Naive thymus-derived CD4-positive, alpha-beta T cell (primary cell): ENCODE data around the gene NR1H3. TPM values are rescaled to one million over a fixed set of nuclear protein-coding genes. Genes with fewer than 3 reads are reported as not detected.

Source experiments
- ATAC-seq: fragments of 150-1000 bp; cut with Tn5 transposase; 2 replicates; pipeline ENCODE4 v1.10.0; 2021; ENCODE audit warnings: mild to moderate bottlenecking, moderate library complexity
- CTCF ChIA-PET: fragments of 350-600 bp; sonication (Branson Sonifier 250); formaldehyde crosslinking; loops from one replicate; lab custom pipeline; 2021; ENCODE audit warnings: antibody characterized with exemption; lab: Charles Lee
- POLR2A ChIA-PET: fragments of 350-600 bp; sonication (Branson Sonifier 250); formaldehyde crosslinking; loops from one replicate; lab custom pipeline; 2021; ENCODE audit warnings: antibody characterized with exemption, inconsistent platforms; lab: Charles Lee
- DNase-seq, 9 donors: peaks; one replicate each; pipeline versions ENCODE4 v3.0.0 to v3.0.0-alpha.2; 2020 to 2022; ENCODE audit warnings: mixed read lengths in 1 of 9
- H3K27ac ChIP-seq: one replicate; pipeline ENCODE4 v1.7.0; 2013; ENCODE audit warnings: mild to moderate bottlenecking, low read depth, low read length, moderate library complexity
- H3K27me3 ChIP-seq, 2 donors: one replicate each; pipeline ENCODE4 v1.7.0; 2013; ENCODE audit warnings: low read length in 2 of 2, mild to moderate bottlenecking in 2 of 2, moderate library complexity in 2 of 2; ENCODE audit not compliant: control insufficient read depth in 2 of 2, insufficient read depth in 2 of 2
- H3K36me3 ChIP-seq, 3 experiments: 1 replicate in 2 of 3; 2 replicates in 1 of 3; pipeline ENCODE4 v1.7.0; 2013; ENCODE audit warnings: low read length in 3 of 3, mild to moderate bottlenecking in 3 of 3, moderate library complexity in 1 of 3; ENCODE audit not compliant: insufficient read depth in 3 of 3, control insufficient read depth in 2 of 3
- H3K4me1 ChIP-seq, 2 donors: one replicate each; pipeline ENCODE4 v1.7.0; 2013; ENCODE audit warnings: low read length in 2 of 2, mild to moderate bottlenecking in 2 of 2, moderate library complexity in 1 of 2; ENCODE audit not compliant: control insufficient read depth in 2 of 2, insufficient read depth in 2 of 2
- H3K4me3 ChIP-seq: 2 replicates; pipeline ENCODE4 v1.7.0; 2013; ENCODE audit warnings: mild to moderate bottlenecking, low read length
- H3K9me3 ChIP-seq, 3 experiments: 1 replicate in 2 of 3; 2 replicates in 1 of 3; pipeline ENCODE4 v1.7.0; 2013; ENCODE audit warnings: low read length in 3 of 3; ENCODE audit not compliant: control insufficient read depth in 2 of 3
- H3K27ac Mint-ChIP-seq, 9 donors: one replicate each; pipeline ENCODE4 v1.8.0; 2020 to 2022; ENCODE audit warnings: mixed read lengths in 9 of 9, mild to moderate bottlenecking in 8 of 9, moderate library complexity in 5 of 9, inconsistent platforms in 2 of 9
- H3K27me3 Mint-ChIP-seq, 5 donors: one replicate each; pipeline ENCODE4 v1.8.0; 2021 to 2022; ENCODE audit warnings: mixed read lengths in 5 of 5, mild to moderate bottlenecking in 1 of 5
- H3K36me3 Mint-ChIP-seq, 5 donors: one replicate each; pipeline ENCODE4 v1.8.0; 2020 to 2022; ENCODE audit warnings: mixed read lengths in 5 of 5, mild to moderate bottlenecking in 3 of 5, inconsistent platforms in 1 of 5
- H3K4me1 Mint-ChIP-seq, 7 donors: one replicate each; pipeline ENCODE4 v1.8.0; 2020 to 2022; ENCODE audit warnings: mixed read lengths in 7 of 7, mild to moderate bottlenecking in 3 of 7, inconsistent platforms in 1 of 7
- H3K4me3 Mint-ChIP-seq, 10 donors: one replicate each; pipeline ENCODE4 v1.8.0; 2020 to 2022; ENCODE audit warnings: mild to moderate bottlenecking in 10 of 10, mixed read lengths in 10 of 10, moderate library complexity in 6 of 10, inconsistent platforms in 2 of 10
- H3K9me3 Mint-ChIP-seq, 11 donors: one replicate each; pipeline ENCODE4 v1.8.0; 2020 to 2022; ENCODE audit warnings: mixed read lengths in 11 of 11, mild to moderate bottlenecking in 4 of 11, inconsistent platforms in 1 of 11, moderate library complexity in 1 of 11
- intact Hi-C, 2 donors: fragments of 100-400 bp; cut with micrococcal nuclease; formaldehyde crosslinking; loops; one replicate each; pipeline ENCODE4 v1.15.1; 2023
- polyA plus RNA-seq, 2 donors: library from polyadenylated mRNA; unstranded; fragments of 300-500 nt; fragmentation: Illumina TruSeq; gene quantifications; one replicate each; pipeline ENCODE4 v1.2.3, GENCODE V29; 2021
- total RNA-seq, 6 experiments: library from RNA in 5 of 6; stranded (reverse) in 5 of 6; gene quantifications; 1 replicate in 5 of 6; 2 replicates in 1 of 6; pipeline ENCODE4 v1.2.3 and lab custom pipeline; 2021 to 2026

Gene NR1H3
- total and polyA plus RNA-seq, 7 experiments from 2014 or later: 3.7 to 19.4 (median 8.3) TPM

DNA sequence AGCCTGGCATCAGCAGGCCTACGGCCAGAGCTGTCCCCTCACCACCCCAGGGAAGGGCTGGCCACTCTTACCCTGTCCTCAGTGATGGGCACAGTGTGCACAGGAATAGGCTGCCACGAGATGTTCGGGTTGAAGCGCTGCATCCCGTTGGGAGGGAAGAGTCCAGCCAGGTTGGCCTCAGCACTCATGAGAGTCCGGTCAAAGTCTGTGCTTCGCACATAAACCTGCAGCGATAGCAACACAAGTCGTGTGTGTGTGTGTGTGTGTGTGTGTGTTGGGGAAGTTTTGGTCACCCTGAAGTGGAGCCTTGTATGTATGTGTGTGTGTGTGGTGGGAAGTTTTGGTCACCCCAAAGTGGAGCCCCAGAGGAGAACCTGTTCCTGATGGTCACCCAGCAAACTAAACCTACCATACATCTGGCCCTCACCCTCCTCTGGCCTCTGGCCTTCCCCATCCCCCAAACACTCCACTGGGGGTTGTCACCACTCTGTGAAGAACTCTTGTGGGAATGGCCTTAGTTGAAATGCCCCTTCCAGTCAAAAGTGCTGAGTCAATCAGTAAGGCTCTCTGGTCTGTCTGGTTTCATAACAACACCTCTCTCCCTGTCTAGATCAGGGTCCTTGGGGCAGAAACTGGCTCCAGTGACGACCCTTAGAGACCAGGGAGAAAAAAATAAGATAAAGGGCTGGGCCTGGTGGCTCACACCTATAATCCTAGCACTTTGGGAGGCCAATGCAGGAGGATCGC, 12.0 kb upstream of the NR1H3 start:
- intact Hi-C loops: no loop called here
- POLR2A ChIA-PET: interaction anchor here (0.9 to 4.1 kb wide), 6 partner anchors 11 to 334 kb away, joined by 3 to 63 read pairs (median 4); partner anchors contain the start of gene DDB2

DNA sequence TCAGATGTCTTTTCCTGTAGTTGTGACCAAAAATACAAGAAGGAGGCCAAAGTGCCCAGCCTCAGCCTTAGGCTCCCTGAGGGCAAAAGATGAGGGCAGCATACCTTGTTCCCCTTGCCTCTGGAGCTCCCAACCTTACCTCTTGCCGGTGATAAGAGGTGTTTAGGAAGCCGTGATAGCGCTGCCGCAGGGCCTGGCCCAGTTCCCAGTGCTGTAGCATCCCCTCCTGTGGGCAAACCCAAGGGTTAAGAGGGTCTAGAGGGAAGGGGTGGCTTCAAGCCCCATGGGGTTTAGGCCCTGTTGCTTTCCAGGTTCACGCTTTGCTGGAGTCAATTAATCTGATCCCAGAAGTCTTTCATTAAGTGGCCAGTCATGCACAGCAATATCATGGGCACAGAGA, 10.3 kb upstream of the NR1H3 start:
- Histone ChIP-seq H3K9me3 (no peaks in the 10 kb centered on the region), H3K27ac (no peak overlapping the region), H3K4me3 (peak overlapping the region; percentile 93), H3K27me3 (no peaks in the 10 kb centered on the region), H3K36me3 (peaks cover 0 to 40% (median 2%) of the 10 kb centered on the region in 3 experiments), H3K4me1 (peaks cover 11 to 15% of the 10 kb centered on the region in 2 donors)
- ChIA-PET CTCF (interaction anchor here (0.6 to 3.5 kb wide), 6 partner anchors 12 to 736 kb away, joined by 3 to 15 read pairs (median 10); partner anchors contain the start of gene DDB2), POLR2A (interaction anchor here (0.8 to 4.1 kb wide), 12 partner anchors 8 to 178 kb away, joined by 3 to 63 read pairs (median 10); partner anchors contain the start of genes ARFGAP2, DDB2, MADD and PSMC3)
- no peaks in the 10 kb centered on the region for H3K27me3 Mint-ChIP-seq
- H3K36me3 Mint-ChIP-seq: peaks cover 0 to 12% (median 4%) of the 10 kb centered on the region in 5 donors
- ATAC-seq: no peak
- H3K4me1 Mint-ChIP-seq: peaks cover 13 to 39% (median 29%) of the 10 kb centered on the region in 7 donors
- H3K4me3 Mint-ChIP-seq: peak overlapping the region; percentile 93 to 100 (median 98)
- H3K27ac Mint-ChIP-seq: peak overlapping the region in 6 of 9 donors; percentile 51 to 100 (median 97)
- H3K9me3 Mint-ChIP-seq: no peaks in the 10 kb centered on the region
- intact Hi-C loops: no loop called here
- DNase-seq: no peak

More for the DNA sequence above, 12.0 kb upstream of the NR1H3 start:
- DNase-seq: no peak
- Histone ChIP-seq H3K27ac (no peak overlapping the region), H3K4me3 (no peak overlapping the region), H3K4me1 (peaks cover 11 to 15% of the 10 kb centered on the region in 2 donors), H3K36me3 (peaks cover 0 to 56% (median 12%) of the 10 kb centered on the region in 3 experiments), H3K27me3 (no peaks in the 10 kb centered on the region), H3K9me3 (no peaks in the 10 kb centered on the region)
- Mint-ChIP-seq H3K36me3 (peaks cover 12 to 26% (median 18%) of the 10 kb centered on the region in 5 donors), H3K27ac (peak overlapping the region in 2 of 9 donors; percentile 29 to 31), H3K9me3 (no peaks in the 10 kb centered on the region), H3K4me1 (peaks cover 13 to 39% (median 29%) of the 10 kb centered on the region in 7 donors), H3K4me3 (peak overlapping the region in 1 of 10 donors; percentile 26), H3K27me3 (no peaks in the 10 kb centered on the region)
- CTCF ChIA-PET: interaction anchor here (0.6 to 3.5 kb wide), 2 partner anchors 8 to 31 kb away, joined by 3 to 15 read pairs; partner anchors contain the start of gene DDB2
- no peak for ATAC-seq

DNA sequence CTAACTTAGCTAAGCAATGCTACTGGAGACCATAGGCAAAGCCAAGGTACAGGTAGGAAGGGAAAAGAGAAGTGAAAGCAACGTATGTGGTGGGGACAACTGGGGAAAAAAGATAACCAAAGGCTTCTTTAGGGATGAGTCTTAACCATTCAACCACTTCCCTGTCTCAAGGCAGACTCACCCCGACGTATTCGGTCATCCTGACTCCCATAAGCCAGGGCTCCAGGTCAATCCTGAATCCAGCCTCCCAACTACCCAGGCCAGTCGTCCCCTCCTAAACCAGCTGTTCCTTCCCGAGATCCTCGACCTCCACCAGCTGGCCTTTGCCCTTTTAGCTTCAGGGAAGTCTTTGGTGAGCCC, 9.5 kb upstream of the NR1H3 start:
- no peaks in the 10 kb centered on the region for H3K27me3 ChIP-seq
- peak; percentile 5 for ATAC-seq

DNA sequence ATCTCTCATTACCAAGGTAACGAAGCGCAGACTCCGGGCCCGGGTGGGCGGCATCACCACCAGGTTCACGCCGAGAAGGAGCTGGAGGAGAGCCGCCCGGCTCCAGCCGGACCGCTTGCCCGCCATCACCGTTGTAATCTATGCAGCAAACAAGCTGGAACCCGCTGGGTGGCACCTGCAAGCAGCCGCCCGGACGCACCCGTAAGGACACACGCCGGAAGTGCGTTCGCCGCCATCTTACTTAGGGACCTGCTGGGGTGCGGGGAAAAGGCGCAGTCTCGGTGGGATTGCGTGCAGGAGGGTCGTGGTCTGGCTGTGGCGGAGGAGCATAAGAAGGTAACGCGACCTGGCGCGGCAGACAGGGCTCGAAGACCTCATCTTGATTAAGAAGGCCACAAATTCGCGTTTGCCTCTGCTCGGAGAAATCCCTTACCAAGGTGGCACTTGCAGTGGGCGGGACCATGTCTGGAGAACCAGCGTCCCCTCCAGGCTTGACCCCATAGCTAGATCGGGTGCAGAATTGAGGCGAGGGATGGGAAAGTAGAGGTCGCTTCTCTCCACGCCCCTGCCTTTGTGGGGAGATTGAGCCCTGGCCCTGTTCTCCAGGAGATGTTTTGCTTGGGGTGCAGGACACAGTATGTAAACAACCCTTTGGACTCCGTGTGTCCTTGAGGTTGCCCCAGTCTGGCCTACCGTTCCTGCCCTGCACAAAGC, 9.0 kb upstream of the NR1H3 start, which contains the start of gene ACP2:
TSS of gene ACP2 (minus strand) at position 151 of the 714 bp plus-strand sequence. CDS start at position 126, 25 bp downstream.
- Histone ChIP-seq H3K27me3 (no peaks in the 10 kb centered on the region), H3K9me3 (no peaks in the 10 kb centered on the region), H3K4me3 (peak within 1 kb of the TSS; percentile 93), H3K4me1 (peaks cover 11 to 15% of the 10 kb centered on the region in 2 donors), H3K36me3 (peaks cover 0 to 27% (median 0%) of the 10 kb centered on the region in 3 experiments), H3K27ac (peak within 1 kb of the TSS; percentile 87)
- H3K4me3 Mint-ChIP-seq: peak within 1 kb of the TSS; percentile 93 to 100 (median 98)
- H3K36me3 Mint-ChIP-seq: peaks cover 0 to 6% (median 0%) of the 10 kb centered on the region in 5 donors
- no peaks in the 10 kb centered on the region for H3K9me3 Mint-ChIP-seq
- ChIA-PET CTCF (interaction anchor here (0.8 to 3.5 kb wide), 10 partner anchors 11 to 71 kb away, joined by 3 to 15 read pairs (median 5); partner anchors contain the start of gene DDB2), POLR2A (interaction anchor here (0.6 to 4.1 kb wide), 22 partner anchors 9 to 910 kb away, joined by 3 to 63 read pairs (median 3); partner anchors contain the start of genes ARFGAP2, ARHGAP1, CSTPP1 and DDB2)
- peaks cover 13 to 39% (median 29%) of the 10 kb centered on the region in 7 donors for H3K4me1 Mint-ChIP-seq
- DNase-seq: peak; percentile 83 to 91 (median 86)
- intact Hi-C loops: loop anchor here (1.0 to 2.0 kb wide), 13 partner anchors 10 to 548 kb away; partner anchors contain the start of genes NDUFS3 (in 2 of the 2), ARHGAP1 (in 1 of the 2), CELF1 (in 1 of the 2) and CSTPP1 (in 1 of the 2)
- ATAC-seq: peak; percentile 99
- H3K27me3 Mint-ChIP-seq: no peaks in the 10 kb centered on the region
- peak within 1 kb of the TSS; percentile 94 to 100 (median 98) for H3K27ac Mint-ChIP-seq

More for the DNA sequence above, 9.5 kb upstream of the NR1H3 start:
- Mint-ChIP-seq H3K9me3 (no peaks in the 10 kb centered on the region), H3K36me3 (peaks cover 0 to 9% (median 3%) of the 10 kb centered on the region in 5 donors), H3K4me1 (peaks cover 13 to 39% (median 29%) of the 10 kb centered on the region in 7 donors), H3K27me3 (no peaks in the 10 kb centered on the region), H3K4me3 (peak overlapping the region; percentile 93 to 100 (median 98)), H3K27ac (peak overlapping the region; percentile 94 to 100 (median 98))
- CTCF ChIA-PET: interaction anchor here (0.5 to 3.5 kb wide), 10 partner anchors 11 to 466 kb away, joined by 3 to 15 read pairs (median 5); partner anchors contain the start of gene DDB2
- Histone ChIP-seq H3K4me3 (peak overlapping the region; percentile 93), H3K36me3 (peaks cover 0 to 32% (median 0%) of the 10 kb centered on the region in 3 experiments), H3K9me3 (no peaks in the 10 kb centered on the region), H3K4me1 (peaks cover 11 to 15% of the 10 kb centered on the region in 2 donors), H3K27ac (peak overlapping the region; percentile 87)
- POLR2A ChIA-PET: interaction anchor here (0.6 to 4.1 kb wide), 20 partner anchors 9 to 909 kb away, joined by 3 to 63 read pairs (median 4); partner anchors contain the start of genes ARFGAP2, ARHGAP1, CSTPP1 and DDB2
- DNase-seq: no peak
- intact Hi-C loops: loop anchor here (1.0 to 2.0 kb wide), 13 partner anchors 11 to 547 kb away; partner anchors contain the start of genes NDUFS3 (in 2 of the 2), ARHGAP1 (in 1 of the 2), CELF1 (in 1 of the 2) and CSTPP1 (in 1 of the 2)

DNA sequence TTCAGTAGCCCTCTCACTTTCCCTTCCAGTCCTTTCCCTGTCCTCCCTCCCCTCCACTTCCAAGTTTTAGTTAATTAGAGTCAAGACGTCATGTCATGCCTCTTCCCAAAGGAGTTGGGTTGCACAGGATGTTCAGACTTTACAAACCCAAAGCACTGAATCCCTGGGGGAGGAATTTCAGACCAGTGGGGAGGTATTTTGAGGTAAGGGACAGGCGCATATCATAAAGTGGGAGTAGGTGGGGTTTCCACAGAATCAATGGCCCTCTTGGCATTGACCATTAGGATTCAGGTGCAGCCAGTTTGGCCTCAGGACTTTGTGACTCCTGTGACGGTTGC, 8.4 kb upstream of the NR1H3 start:
- peaks cover 11 to 15% of the 10 kb centered on the region in 2 donors for H3K4me1 ChIP-seq
- DNase-seq: no peak
- peak overlapping the region; percentile 93 to 100 (median 98) for H3K4me3 Mint-ChIP-seq
- CTCF ChIA-PET: interaction anchor here (1.2 to 3.5 kb wide), 6 partner anchors 10 to 34 kb away, joined by 3 to 15 read pairs (median 12); partner anchors contain the start of gene DDB2
- H3K9me3 Mint-ChIP-seq: no peaks in the 10 kb centered on the region
- ATAC-seq: no peak
- H3K9me3 ChIP-seq: no peaks in the 10 kb centered on the region
- no peaks in the 10 kb centered on the region for H3K27me3 Mint-ChIP-seq
- H3K36me3 ChIP-seq: peaks cover 0 to 25% (median 0%) of the 10 kb centered on the region in 3 experiments
- H3K4me3 ChIP-seq: peak overlapping the region; percentile 93
- H3K36me3 Mint-ChIP-seq: peaks cover 0 to 6% (median 0%) of the 10 kb centered on the region in 5 donors
- POLR2A ChIA-PET: interaction anchor here (0.7 to 4.1 kb wide), 12 partner anchors 10 to 837 kb away, joined by 3 to 63 read pairs (median 12); partner anchors contain the start of genes ARFGAP2, DDB2 and MADD
- intact Hi-C loops: loop anchor here in 1 of 2 donors (2.0 kb wide), 2 partner anchors 303 to 549 kb away; partner anchors contain the start of genes ARHGAP1, CELF1 and ZNF408
- peak overlapping the region; percentile 94 to 100 (median 98) for H3K27ac Mint-ChIP-seq
- no peaks in the 10 kb centered on the region for H3K27me3 ChIP-seq
- H3K27ac ChIP-seq: peak overlapping the region; percentile 87
- H3K4me1 Mint-ChIP-seq: peaks cover 13 to 39% (median 29%) of the 10 kb centered on the region in 7 donors
